ENCODE results near the gene TMEM179. TPM values are rescaled to one million over a fixed set of nuclear protein-coding genes. Genes with fewer than 3 reads are reported as not detected.
A peak's percentile ranks its signal among the peaks of the same experiment; 100 is the strongest.

The TMEM179 gene
- total and polyA plus RNA-seq, 2 of the 8 experiments (the other 6 are each of a cell fraction or from before 2014, with no cell fraction given): 2.9 to 4.0 TPM

DNA sequence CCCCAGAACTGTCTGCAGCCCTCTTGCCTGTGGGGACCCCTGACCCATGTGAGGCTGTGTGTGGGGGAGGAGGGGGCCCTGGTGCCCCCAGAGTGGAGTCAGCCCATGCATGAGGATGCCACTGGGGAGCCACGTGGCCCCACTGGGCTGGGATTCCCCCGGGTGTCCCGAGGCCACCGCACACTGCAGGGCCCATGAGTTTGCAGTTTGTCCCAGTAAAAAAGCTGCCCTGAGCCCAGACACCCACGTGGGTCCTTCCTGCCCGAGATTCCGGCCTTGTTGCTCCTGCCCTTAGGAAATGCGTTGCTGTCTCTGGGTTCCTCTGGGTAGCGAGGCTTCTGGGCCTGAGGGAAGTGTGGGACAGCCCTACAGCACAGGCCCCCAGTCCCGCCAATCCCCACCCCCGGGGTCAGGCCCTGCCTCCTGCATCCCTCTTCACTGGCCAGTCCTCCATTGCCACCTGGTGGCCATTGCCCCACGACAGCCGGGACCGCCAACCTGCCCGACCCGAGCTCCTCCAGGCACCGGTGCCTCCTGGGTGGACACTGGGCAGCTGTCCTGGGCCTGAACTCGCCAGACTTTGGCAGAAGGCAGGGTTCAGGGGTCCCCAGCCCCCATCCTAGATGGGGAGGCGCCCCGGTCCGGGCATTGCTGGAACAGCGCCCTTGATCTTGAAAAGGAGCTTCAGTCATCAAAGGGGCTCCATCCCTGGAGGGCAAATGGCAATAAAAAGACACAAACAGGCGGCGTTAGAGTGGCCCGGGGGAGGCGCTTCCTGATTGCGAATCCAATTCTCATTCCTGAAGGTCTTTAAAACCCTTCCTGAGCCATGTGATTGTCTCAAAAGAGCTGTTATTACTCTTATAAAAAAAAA lies 40.6 kb downstream of the TMEM179 start (continued):
- TF ChIP-seq CHD7 (IDR thresholded peaks at IDR 0.05; ENCODE audit: insufficient replicate concordance, low read length) (no peak), BRCA1 (IDR thresholded peaks at IDR 0.05; ENCODE audit: low read depth, low read length) (no peak), HDAC6 (IDR thresholded peaks at IDR 0.05; ENCODE audit: low read depth, low read length) (no peak), TEAD4 (IDR thresholded peaks at IDR 0.05; ENCODE audit: low read depth, low read length) (0 out of 2 replicates have a peak, but pooled peaks have one; percentile 11), EP300 (IDR thresholded peaks at IDR 0.05; ENCODE audit: borderline replicate concordance in 1 of 2, low read depth in 2 of 2, low read length in 2 of 2) (no peak), POU5F1 (IDR thresholded peaks at IDR 0.05; ENCODE audit: low read depth, low read length) (no peak), SUZ12 (IDR thresholded peaks at IDR 0.05; ENCODE audit: low read length) (no peak), EGR1 (IDR thresholded peaks at IDR 0.05; ENCODE audit: borderline replicate concordance, low read depth, low read length) (no peak), EZH2 (IDR thresholded peaks at IDR 0.05; ENCODE audit: low read depth, low read length, severe bottlenecking) (no peak), NRF1 (IDR thresholded peaks at IDR 0.05; ENCODE audit: low read depth, low read length) (no peak)

Measured in H1 (cell line).